Tibial nerve (tissue), 3 donors: ENCODE data around the gene MPP7.

Source experiments
- POLR2A ChIP-seq, 2 donors: fragments of 450-650 bp; IDR thresholded peaks; one replicate each; pipeline ENCODE4 v1.6.1; 2017; ENCODE audit warnings: antibody characterized with exemption in 2 of 2, mild to moderate bottlenecking in 2 of 2, moderate library complexity in 2 of 2
- TF ChIP-seq, protein P1 (sequence below), 5 experiments: fragments of 200-600 bp in 3 of 5; fragments of 450-650 bp in 2 of 5; sonication (generic) in 3 of 5; IDR thresholded peaks; one replicate each; pipeline ENCODE4 v1.5.1; 2016 to 2019; ENCODE audit warnings: antibody characterized with exemption in 5 of 5, mild to moderate bottlenecking in 3 of 5, moderate library complexity in 2 of 5

DNA sequence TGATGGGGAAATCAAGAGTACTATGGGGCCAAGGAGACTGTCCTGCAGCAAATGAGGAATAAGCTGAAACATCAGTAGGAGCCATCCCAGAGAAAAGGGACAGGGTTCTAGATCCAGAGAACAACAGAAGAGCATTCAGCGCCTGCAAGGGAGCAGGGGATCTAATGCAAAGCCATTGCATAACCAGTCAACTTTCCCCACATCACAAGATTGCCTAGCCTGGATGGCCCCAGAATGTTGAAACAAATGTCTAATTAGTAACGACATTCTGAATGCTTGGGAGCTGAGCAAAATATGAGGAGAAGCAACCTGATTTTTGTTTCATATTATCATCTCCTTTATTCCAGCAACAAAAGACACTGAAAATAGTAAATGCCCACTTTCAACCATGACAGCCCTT lies 2.7 kb upstream of the MPP7 start:
- TF ChIP-seq, protein P1, sequence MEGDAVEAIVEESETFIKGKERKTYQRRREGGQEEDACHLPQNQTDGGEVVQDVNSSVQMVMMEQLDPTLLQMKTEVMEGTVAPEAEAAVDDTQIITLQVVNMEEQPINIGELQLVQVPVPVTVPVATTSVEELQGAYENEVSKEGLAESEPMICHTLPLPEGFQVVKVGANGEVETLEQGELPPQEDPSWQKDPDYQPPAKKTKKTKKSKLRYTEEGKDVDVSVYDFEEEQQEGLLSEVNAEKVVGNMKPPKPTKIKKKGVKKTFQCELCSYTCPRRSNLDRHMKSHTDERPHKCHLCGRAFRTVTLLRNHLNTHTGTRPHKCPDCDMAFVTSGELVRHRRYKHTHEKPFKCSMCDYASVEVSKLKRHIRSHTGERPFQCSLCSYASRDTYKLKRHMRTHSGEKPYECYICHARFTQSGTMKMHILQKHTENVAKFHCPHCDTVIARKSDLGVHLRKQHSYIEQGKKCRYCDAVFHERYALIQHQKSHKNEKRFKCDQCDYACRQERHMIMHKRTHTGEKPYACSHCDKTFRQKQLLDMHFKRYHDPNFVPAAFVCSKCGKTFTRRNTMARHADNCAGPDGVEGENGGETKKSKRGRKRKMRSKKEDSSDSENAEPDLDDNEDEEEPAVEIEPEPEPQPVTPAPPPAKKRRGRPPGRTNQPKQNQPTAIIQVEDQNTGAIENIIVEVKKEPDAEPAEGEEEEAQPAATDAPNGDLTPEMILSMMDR (IDR thresholded peaks at IDR 0.05), result no peak
- no peak for TF ChIP-seq POLR2A (IDR thresholded peaks at IDR 0.05)
